ENCODE results near the gene ST7. TPM values are rescaled to one million over a fixed set of nuclear protein-coding genes. Genes with fewer than 3 reads are reported as not detected.

The ST7 gene
- total RNA-seq, 1 experiment from 2014 or later, result 12.9 TPM

- no peak overlapping the region for H3T11ph ChIP-seq (ENCODE audit: low read length)
- no peak overlapping the region for H4K91ac ChIP-seq (ENCODE audit: insufficient read length, low read depth, low read length)
- H3K9me3 Mint-ChIP-seq, result no peaks in the 10 kb centered on the region; a peak in 1 of 5 replicates
- no peak overlapping the region for H3K14ac ChIP-seq (ENCODE audit: insufficient read depth, low read length)
- no peak overlapping the region for H3K23ac ChIP-seq (ENCODE audit: insufficient read length, low read depth, low read length)
- H3K27me3 Mint-ChIP-seq (ENCODE audit: low read depth), result no peaks in the 10 kb centered on the region
- no peak overlapping the region for H2BK15ac ChIP-seq (ENCODE audit: low read depth, low read length)
- H3K4me1 Mint-ChIP-seq, result no peaks in the 10 kb centered on the region; a peak in 1 of 4 replicates
- H4K5ac ChIP-seq (ENCODE audit: insufficient read length, low read depth, low read length), result no peak overlapping the region
- no peaks in the 10 kb centered on the region for H3K79me1 ChIP-seq (ENCODE audit: insufficient read depth, low read depth, low read length, poor library complexity, severe bottlenecking)
- no peak overlapping the region for H2BK12ac ChIP-seq (ENCODE audit: insufficient read length, low read depth, low read length)
- H3K36me3 Mint-ChIP-seq (ENCODE audit: insufficient read depth in 1 of 3, low read depth in 3 of 3), result no peaks in the 10 kb centered on the region; a peak in 1 of 7 replicates
- no peak for DNase-seq
- H2AK5ac ChIP-seq (ENCODE audit: insufficient read length, low read length), result no peak overlapping the region
- no peaks in the 10 kb centered on the region for H4K20me1 ChIP-seq (ENCODE audit: control insufficient read depth, insufficient read depth, insufficient read length)
- H3K23me2 ChIP-seq (ENCODE audit: insufficient read length, low read depth, low read length, poor library complexity, severe bottlenecking), result no peaks in the 10 kb centered on the region
- no peak overlapping the region for H3K27ac ChIP-seq (ENCODE audit: insufficient read length, low read depth, low read length)
- H2BK120ac ChIP-seq (ENCODE audit: low read depth, low read length, poor library complexity, severe bottlenecking), result no peak overlapping the region
- no peaks in the 10 kb centered on the region for H3K79me2 ChIP-seq (ENCODE audit: insufficient read depth, low read length)
- H3K56ac ChIP-seq (ENCODE audit: insufficient read length, low read depth, low read length), result no peak overlapping the region
- H3K4ac ChIP-seq (ENCODE audit: low read depth, low read length), result no peak overlapping the region
- no peak overlapping the region for H2BK5ac ChIP-seq (ENCODE audit: insufficient read length, low read length)
- H3K9ac ChIP-seq (ENCODE audit: extremely low read depth, insufficient read length, low read length), result no peak overlapping the region
- H3K27ac Mint-ChIP-seq, result no peak overlapping the region
- H3K4me1 ChIP-seq (ENCODE audit: insufficient read depth, low read length), result no peaks in the 10 kb centered on the region
- no peaks in the 10 kb centered on the region for H3K9me3 ChIP-seq (ENCODE audit: control insufficient read depth, low read depth, low read length)
- no peaks in the 10 kb centered on the region for H3K27me3 ChIP-seq (ENCODE audit: insufficient read depth, low read length)
- no peak overlapping the region for H3K4me2 ChIP-seq (ENCODE audit: insufficient read depth, insufficient read length, low read length)
- no peak overlapping the region for H2BK20ac ChIP-seq (ENCODE audit: low read depth, low read length, poor library complexity, severe bottlenecking)
- no peak for TF ChIP-seq CTCF (conservative IDR thresholded peaks at IDR 0.05)
- no peak overlapping the region for H3K4me3 Mint-ChIP-seq
- no peak overlapping the region for H4K8ac ChIP-seq (replicated peaks; ENCODE audit: insufficient read length, low read depth, low read length)
- no peak overlapping the region for H3K18ac ChIP-seq (ENCODE audit: insufficient read length, low read depth, low read length)
- no CpG with 5 or more reads among the region's 2 CpGs for WGBS (ENCODE audit: extremely low coverage, insufficient read length, low lambda C conversion rate)
- H2AFZ ChIP-seq (ENCODE audit: low read length), result no peak overlapping the region
Observed at GRCh38 chr7:117043108-117043825, 90.0 kb downstream of the ST7 start.
